Endodermal cell (in vitro differentiated cells): Measurements from ENCODE around the gene RGS6. TPM values are rescaled to one million over a fixed set of nuclear protein-coding genes. Genes with fewer than 3 reads are reported as not detected.

Experiments
- DNase-seq: peaks from one replicate; pipeline ENCODE4 v3.0.0-alpha.2; 2017
- H3K27ac ChIP-seq: 2 replicates; pipeline ENCODE4 v1.5.1; 2013; ENCODE audit warnings: mild to moderate bottlenecking, low read depth, low read length, moderate library complexity
- H3K27me3 ChIP-seq: 2 replicates; pipeline ENCODE4 v1.6.1; 2013; ENCODE audit warnings: mild to moderate bottlenecking, low read length, moderate library complexity; ENCODE audit not compliant: insufficient read depth, control insufficient read depth, poor library complexity, severe bottlenecking
- H3K36me3 ChIP-seq: 2 replicates; pipeline ENCODE4 v1.7.0; 2013; ENCODE audit warnings: mild to moderate bottlenecking, low read length, moderate library complexity; ENCODE audit not compliant: control insufficient read depth, insufficient read depth
- H3K4me1 ChIP-seq: one replicate; pipeline ENCODE4 v1.7.0; 2013; ENCODE audit warnings: low read length; ENCODE audit not compliant: control insufficient read depth, insufficient read depth
- H3K4me3 ChIP-seq: 2 replicates; pipeline ENCODE4 v1.5.1; 2013; ENCODE audit warnings: mild to moderate bottlenecking, low read length, moderate library complexity
- H3K9ac ChIP-seq: 2 replicates; pipeline ENCODE4 v1.6.1; 2013; ENCODE audit warnings: mild to moderate bottlenecking, low read length, moderate library complexity; ENCODE audit not compliant: poor library complexity, severe bottlenecking; ENCODE audit errors: extremely low read depth
- H3K9me3 ChIP-seq: 2 replicates; pipeline ENCODE4 v1.6.1; 2013; ENCODE audit warnings: mild to moderate bottlenecking, low read length, moderate library complexity; ENCODE audit not compliant: control insufficient read depth
- H3K27ac Mint-ChIP-seq: 2 replicates; pipeline ENCODE4 v1.8.0; 2020; ENCODE audit warnings: mixed read lengths
- H3K27me3 Mint-ChIP-seq: 2 replicates; pipeline ENCODE4 v1.8.0; 2021; ENCODE audit warnings: mild to moderate bottlenecking, mixed read lengths; ENCODE audit not compliant: insufficient read depth
- H3K36me3 Mint-ChIP-seq: 2 replicates; pipeline ENCODE4 v1.8.0; 2020; ENCODE audit warnings: low read depth, mixed read lengths
- H3K4me1 Mint-ChIP-seq: 2 replicates; pipeline ENCODE4 v1.8.0; 2020; ENCODE audit warnings: mixed read lengths
- H3K4me3 Mint-ChIP-seq: 2 replicates; pipeline ENCODE4 v1.8.0; 2020; ENCODE audit warnings: mild to moderate bottlenecking, moderate library complexity, mixed read lengths
- H3K9me3 Mint-ChIP-seq: 2 replicates; pipeline ENCODE4 v1.8.0; 2020; ENCODE audit warnings: mild to moderate bottlenecking, mixed read lengths
- WGBS, 2 experiments: methylation state at CpG; one replicate each; pipeline versions ENCODE4 v1.1.5 to v1.1.7; 2013; ENCODE audit warnings: missing lambda C conversion rate in 2 of 2, mixed read lengths in 1 of 2; ENCODE audit not compliant: insufficient coverage in 1 of 2, insufficient read length in 1 of 2; 5-methylcytosine and 5-hydroxymethylcytosine counted together
- total RNA-seq, 2 donors: library from RNA; stranded (reverse); fragmentation: NEBNext Ultra II Directional in 1 of 2; extraction: Animal tissue kit (Norgen Biotek cat#: 25700) in 1 of 2; gene quantifications; 2 replicates in 1 of 2; 3 replicates in 1 of 2; pipeline ENCODE4 v1.2.1, GENCODE V29; 2021
- TF ChIP-seq, protein P1 (sequence below): fragments of 200-600 bp; sonication (generic); conservative IDR thresholded peaks from 2 replicates; pipeline ENCODE4 v1.5.0; 2021; ENCODE audit warnings: antibody characterized with exemption, mild to moderate bottlenecking

Gene RGS6
- total RNA-seq, 2 donors from 2014 or later = 10.1 to 16.3 TPM

- Histone ChIP-seq H3K4me3 (no peak overlapping the region), H3K27ac (no peak overlapping the region), H3K36me3 (no peaks in the 10 kb centered on the region), H3K4me1 (peaks cover 6% of the 10 kb centered on the region), H3K9ac (no peak overlapping the region), H3K27me3 (no peaks in the 10 kb centered on the region), H3K9me3 (peaks cover 3% of the 10 kb centered on the region)
- Mint-ChIP-seq H3K27ac (no peak overlapping the region), H3K4me1 (peaks cover 15% of the 10 kb centered on the region), H3K36me3 (no peaks in the 10 kb centered on the region), H3K4me3 (no peak overlapping the region), H3K27me3 (no peaks in the 10 kb centered on the region), H3K9me3 (no peaks in the 10 kb centered on the region)
- TF ChIP-seq, protein P1, sequence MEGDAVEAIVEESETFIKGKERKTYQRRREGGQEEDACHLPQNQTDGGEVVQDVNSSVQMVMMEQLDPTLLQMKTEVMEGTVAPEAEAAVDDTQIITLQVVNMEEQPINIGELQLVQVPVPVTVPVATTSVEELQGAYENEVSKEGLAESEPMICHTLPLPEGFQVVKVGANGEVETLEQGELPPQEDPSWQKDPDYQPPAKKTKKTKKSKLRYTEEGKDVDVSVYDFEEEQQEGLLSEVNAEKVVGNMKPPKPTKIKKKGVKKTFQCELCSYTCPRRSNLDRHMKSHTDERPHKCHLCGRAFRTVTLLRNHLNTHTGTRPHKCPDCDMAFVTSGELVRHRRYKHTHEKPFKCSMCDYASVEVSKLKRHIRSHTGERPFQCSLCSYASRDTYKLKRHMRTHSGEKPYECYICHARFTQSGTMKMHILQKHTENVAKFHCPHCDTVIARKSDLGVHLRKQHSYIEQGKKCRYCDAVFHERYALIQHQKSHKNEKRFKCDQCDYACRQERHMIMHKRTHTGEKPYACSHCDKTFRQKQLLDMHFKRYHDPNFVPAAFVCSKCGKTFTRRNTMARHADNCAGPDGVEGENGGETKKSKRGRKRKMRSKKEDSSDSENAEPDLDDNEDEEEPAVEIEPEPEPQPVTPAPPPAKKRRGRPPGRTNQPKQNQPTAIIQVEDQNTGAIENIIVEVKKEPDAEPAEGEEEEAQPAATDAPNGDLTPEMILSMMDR = no peak
- no peak for DNase-seq
- 88 to 100% methylated on average over 1 to 2 of the region's 2 CpGs for WGBS, 2 experiments
Observed at GRCh38 chr14:72052356-72052755, 120.1 kb downstream of the RGS6 start.

DNA sequence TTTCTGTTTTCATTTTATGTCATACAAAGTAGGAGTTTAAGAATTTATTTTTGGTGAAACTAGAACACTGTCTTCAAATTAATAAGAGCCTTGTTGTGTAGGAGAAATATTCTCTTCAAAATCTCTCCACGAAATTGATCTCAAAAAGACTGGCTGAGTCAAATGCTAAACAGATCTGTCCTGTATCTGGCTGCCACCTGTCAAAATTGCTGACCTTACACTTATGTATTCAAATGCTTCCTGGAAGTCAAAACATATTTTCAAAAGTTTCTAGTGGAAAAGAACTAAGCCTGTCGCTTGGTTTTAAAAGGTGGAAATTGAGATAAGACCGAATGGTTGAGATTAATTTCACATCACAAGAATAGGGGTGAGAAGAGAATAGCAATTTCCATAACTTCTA is 121.4 kb downstream of the RGS6 start:
- H3K36me3 Mint-ChIP-seq = no peaks in the 10 kb centered on the region

GRCh38 chr14:72054911-72055310 is 122.7 kb downstream of the RGS6 start:
- no peak for DNase-seq
- WGBS, 2 experiments = 93 to 100% methylated on average over 1 to 4 of the region's 4 CpGs
- Histone ChIP-seq H3K27me3 (no peaks in the 10 kb centered on the region), H3K9me3 (no peaks in the 10 kb centered on the region), H3K4me1 (no peaks in the 10 kb centered on the region), H3K9ac (no peak overlapping the region), H3K36me3 (no peaks in the 10 kb centered on the region), H3K4me3 (no peak overlapping the region), H3K27ac (no peak overlapping the region)
- Mint-ChIP-seq H3K9me3 (no peaks in the 10 kb centered on the region), H3K4me3 (no peak overlapping the region), H3K36me3 (no peaks in the 10 kb centered on the region), H3K27me3 (no peaks in the 10 kb centered on the region), H3K4me1 (peaks cover 2% of the 10 kb centered on the region), H3K27ac (no peak overlapping the region)
- TF ChIP-seq, protein P1 = no peak

More for the DNA sequence above, 121.4 kb downstream of the RGS6 start:
- no peak for DNase-seq
- Histone ChIP-seq H3K4me1 (peaks cover 6% of the 10 kb centered on the region), H3K27ac (no peak overlapping the region), H3K27me3 (no peaks in the 10 kb centered on the region), H3K4me3 (no peak overlapping the region), H3K9me3 (no peaks in the 10 kb centered on the region), H3K9ac (no peak overlapping the region), H3K36me3 (no peaks in the 10 kb centered on the region)
- Mint-ChIP-seq H3K4me3 (no peak overlapping the region), H3K27me3 (no peaks in the 10 kb centered on the region), H3K4me1 (peaks cover 12% of the 10 kb centered on the region), H3K9me3 (no peaks in the 10 kb centered on the region), H3K27ac (no peak overlapping the region)
- WGBS, 2 experiments = 78 to 100% methylated on average over 1 of the region's 3 CpGs
- TF ChIP-seq, protein P1 = no peak
